ENCODE measurements around the gene CARNS1.

- TF ChIP-seq CREB1 (IDR thresholded peaks at IDR 0.05) = no peak
- TF ChIP-seq CREB1 (CRISPR knock-in tag; IDR thresholded peaks at IDR 0.05) = no peak
- no peak for TF ChIP-seq CTCF (CRISPR knock-in tag; IDR thresholded peaks at IDR 0.05)
- TF ChIP-seq, protein P1, sequence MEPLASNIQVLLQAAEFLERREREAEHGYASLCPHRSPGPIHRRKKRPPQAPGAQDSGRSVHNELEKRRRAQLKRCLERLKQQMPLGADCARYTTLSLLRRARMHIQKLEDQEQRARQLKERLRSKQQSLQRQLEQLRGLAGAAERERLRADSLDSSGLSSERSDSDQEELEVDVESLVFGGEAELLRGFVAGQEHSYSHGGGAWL (CRISPR knock-in tag; IDR thresholded peaks at IDR 0.05) = no peak
- no peak for TF ChIP-seq ZNF546 (CRISPR knock-in tag; conservative IDR thresholded peaks at IDR 0.05)
- TF ChIP-seq CHD2 (IDR thresholded peaks at IDR 0.05; ENCODE audit: low read depth, low read length) = no peak
Measured at GRCh38 chr11:67410984-67411784, 4.3 kb upstream of the CARNS1 start.
